ENCODE measurements around the gene PKD1. TPM values are rescaled to one million over a fixed set of nuclear protein-coding genes. Genes with fewer than 3 reads are reported as not detected.
"Not testable (repeated sequence)": the region's sequence is repeated elsewhere in the genome, so short reads cannot be mapped to it uniquely, and the experiment has no call there.

The PKD1 gene
- total RNA-seq: 85.8 TPM
- long read RNA-seq, partial matches to known transcripts: 29 of 40 reads
- long read RNA-seq, other reads (novel, unspliced or antisense): 9 of 40 reads

GRCh38 chr16:2135770-2136490 is at the start of gene PKD1:
Gene PKD1 (minus strand): TSS chr16:2135898. CDS start chr16:2135689, 209 bp downstream.
- ATAC-seq (peak; percentile 92), DNase-seq (ENCODE audit: missing footprints) (peak; percentile 99)
- intact Hi-C loops (cut with DNase I): not testable (repeated sequence)

- DNase-seq (ENCODE audit: missing footprints) (no peak), ATAC-seq (no peak)
- intact Hi-C loops (cut with DNase I): no loop called here
Measured at GRCh38 chr16:2184962-2185361, 49.3 kb upstream of the PKD1 start.

- DNase-seq (ENCODE audit: missing footprints): no peak
- no peak for ATAC-seq
- intact Hi-C loops (cut with DNase I): no loop called here
Measured at GRCh38 chr16:2184346-2184745, 48.6 kb upstream of the PKD1 start.

- intact Hi-C loops (cut with DNase I): no loop called here
Measured at GRCh38 chr16:2183671-2184070, 48.0 kb upstream of the PKD1 start.

GRCh38 chr16:2181952-2182351 is 46.3 kb upstream of the PKD1 start:
- DNase-seq (ENCODE audit: missing footprints): no peak
- ATAC-seq: no peak
- intact Hi-C loops (cut with DNase I): no loop called here

More at GRCh38 chr16:2183671-2184070, 48.0 kb upstream of the PKD1 start:
- DNase-seq (ENCODE audit: missing footprints): no peak
- ATAC-seq: no peak

- ATAC-seq (no peak), DNase-seq (ENCODE audit: missing footprints) (no peak)
- intact Hi-C loops (cut with DNase I): no loop called here
Measured at GRCh38 chr16:2180962-2181923, 45.5 kb upstream of the PKD1 start.

GRCh38 chr16:2180461-2180860 is 44.8 kb upstream of the PKD1 start:
- DNase-seq (ENCODE audit: missing footprints): no peak
- intact Hi-C loops (cut with DNase I): no loop called here
- no peak for ATAC-seq

GRCh38 chr16:2179576-2179975 is 43.9 kb upstream of the PKD1 start:
- DNase-seq (ENCODE audit: missing footprints) (no peak), ATAC-seq (no peak)
- intact Hi-C loops (cut with DNase I): no loop called here

- DNase-seq (ENCODE audit: missing footprints) (no peak), ATAC-seq (no peak)
- intact Hi-C loops (cut with DNase I): no loop called here
Measured at GRCh38 chr16:2179107-2179501, 43.4 kb upstream of the PKD1 start.

GRCh38 chr16:2178321-2179106 is 42.8 kb upstream of the PKD1 start:
- peak; percentile 11 for ATAC-seq
- intact Hi-C loops (cut with DNase I): no loop called here

GRCh38 chr16:2177561-2177960 is 41.9 kb upstream of the PKD1 start:
- DNase-seq (ENCODE audit: missing footprints): no peak

More at GRCh38 chr16:2178321-2179106, 42.8 kb upstream of the PKD1 start:
- DNase-seq (ENCODE audit: missing footprints): no peak

GRCh38 chr16:2177101-2177500 is 41.4 kb upstream of the PKD1 start:
- no peak for ATAC-seq
- DNase-seq (ENCODE audit: missing footprints): no peak
- intact Hi-C loops (cut with DNase I): no loop called here

More at GRCh38 chr16:2177561-2177960, 41.9 kb upstream of the PKD1 start:
- no peak for ATAC-seq
- intact Hi-C loops (cut with DNase I): no loop called here

- DNase-seq (ENCODE audit: missing footprints) (no peak), ATAC-seq (no peak)
- intact Hi-C loops (cut with DNase I): no loop called here
Measured at GRCh38 chr16:2176047-2176446, 40.3 kb upstream of the PKD1 start.

- ATAC-seq (no peak), DNase-seq (ENCODE audit: missing footprints) (no peak)
- intact Hi-C loops (cut with DNase I): no loop called here
Measured at GRCh38 chr16:2175454-2175853, 39.8 kb upstream of the PKD1 start.

GRCh38 chr16:2174396-2175131 is 38.9 kb upstream of the PKD1 start:
- no peak for DNase-seq (ENCODE audit: missing footprints)
- intact Hi-C loops (cut with DNase I): no loop called here
- no peak for ATAC-seq

GRCh38 chr16:2173916-2174315 is 38.2 kb upstream of the PKD1 start:
- ATAC-seq: no peak

GRCh38 chr16:2173366-2173765 is 37.7 kb upstream of the PKD1 start:
- DNase-seq (ENCODE audit: missing footprints): no peak
- ATAC-seq: no peak
- intact Hi-C loops (cut with DNase I): no loop called here

More at GRCh38 chr16:2173916-2174315, 38.2 kb upstream of the PKD1 start:
- intact Hi-C loops (cut with DNase I): no loop called here
- no peak for DNase-seq (ENCODE audit: missing footprints)

- intact Hi-C loops (cut with DNase I): no loop called here
- no peak for DNase-seq (ENCODE audit: missing footprints)
- ATAC-seq: no peak
Measured at GRCh38 chr16:2172688-2173335, 37.1 kb upstream of the PKD1 start.
